Measurements from ENCODE around the gene LHFPL3.

GRCh38 chr7:104934665-104935064 lies 606.3 kb downstream of the LHFPL3 start:
- TF ChIP-seq CTCF (IDR thresholded peaks at IDR 0.05) (no peak), POLR2A (IDR thresholded peaks at IDR 0.05) (no peak)

All from esophagus squamous epithelium (tissue), 4 donors.